Right atrium auricular region (tissue), 2 donors: Measurements from ENCODE around the gene DPEP2NB. TPM values are rescaled to one million over a fixed set of nuclear protein-coding genes. Genes with fewer than 3 reads are reported as not detected.
A peak's percentile ranks its signal among the peaks of the same experiment; 100 is the strongest.
"Not testable (repeated sequence)": the region's sequence is repeated elsewhere in the genome, so short reads cannot be mapped to it uniquely, and the experiment has no call there.

ENCODE experiments used
- DNase-seq: peaks from one replicate; pipeline ENCODE4 v3.0.0-alpha.2; 2019; ENCODE audit warnings: low spot score
- H3K27ac ChIP-seq, 2 donors: fragments of 200-600 bp; sonication (generic); 1 replicate in 1 of 2; 2 replicates in 1 of 2; pipeline ENCODE4 v1.5.1; 2016 to 2019
- H3K27me3 ChIP-seq, 2 donors: fragments of 200-600 bp; sonication (generic); one replicate each; pipeline versions ENCODE4 v1.5.1 to v1.6.0; 2017 to 2019
- H3K36me3 ChIP-seq: fragments of 200-600 bp; sonication (generic); one replicate; pipeline ENCODE4 v1.5.1; 2016
- H3K4me1 ChIP-seq, 2 donors: fragments of 200-600 bp; sonication (generic); one replicate each; pipeline versions ENCODE4 v1.5.1 to v1.6.0; 2017 to 2019
- H3K4me3 ChIP-seq, 2 donors: fragments of 200-600 bp; sonication (generic); 1 replicate in 1 of 2; 2 replicates in 1 of 2; pipeline ENCODE4 v1.5.1; 2017 to 2019; ENCODE audit warnings: mild to moderate bottlenecking in 1 of 2, moderate library complexity in 1 of 2
- H3K9me3 ChIP-seq, 2 donors: fragments of 200-600 bp; sonication (generic); one replicate each; pipeline ENCODE4 v1.5.1; 2019
- CTCF ChIP-seq, 2 donors: fragments of 200-600 bp; sonication (generic); IDR thresholded peaks; one replicate each; pipeline ENCODE4 v1.5.1; 2019; ENCODE audit warnings: antibody characterized with exemption in 2 of 2
- total RNA-seq, 2 donors: library from RNA; depleted of rRNA; stranded (reverse); fragments of >200 nt; gene quantifications; one replicate each; pipeline ENCODE4 v1.1.0, GENCODE V29; 2016

DPEP2NB gene
- total RNA-seq, 2 donors from 2014 or later = not detected

DNA sequence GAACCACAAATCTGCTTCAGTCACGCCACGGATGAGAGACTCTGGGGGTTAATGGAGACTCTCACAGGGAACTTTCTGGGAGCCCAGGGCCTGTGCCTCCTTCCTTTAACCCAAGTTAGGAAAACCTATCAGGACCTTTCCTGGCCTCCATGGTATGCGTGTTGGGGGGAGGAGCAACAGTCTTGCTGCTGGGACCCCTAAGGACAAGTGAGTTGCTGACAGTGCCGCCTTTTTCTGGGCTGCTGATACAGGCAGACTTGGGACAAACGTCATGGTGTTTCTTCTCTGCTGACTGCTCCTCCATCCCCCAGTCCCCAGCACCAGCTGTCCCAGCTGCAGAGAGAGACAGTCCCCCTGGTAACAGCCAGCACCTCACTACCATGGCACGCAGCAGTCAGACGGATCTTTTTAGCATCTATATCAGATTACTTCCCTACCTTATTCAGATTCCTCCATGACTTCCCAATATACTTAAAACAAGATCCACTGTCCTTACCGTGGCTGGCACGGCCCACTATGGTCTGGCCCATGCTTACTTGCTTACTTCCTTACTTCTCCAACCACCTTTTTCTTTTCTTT is 6.5 kb downstream of the DPEP2NB start:
- Histone ChIP-seq H3K9me3 (no peaks in the 10 kb centered on the region), H3K27me3 (no peaks in the 10 kb centered on the region), H3K4me3 (no peak overlapping the region), H3K36me3 (no peaks in the 10 kb centered on the region), H3K4me1 (no peaks in the 10 kb centered on the region), H3K27ac (no peak overlapping the region)
- TF ChIP-seq CTCF (IDR thresholded peaks at IDR 0.05) = no peak
- no peak for DNase-seq

DNA sequence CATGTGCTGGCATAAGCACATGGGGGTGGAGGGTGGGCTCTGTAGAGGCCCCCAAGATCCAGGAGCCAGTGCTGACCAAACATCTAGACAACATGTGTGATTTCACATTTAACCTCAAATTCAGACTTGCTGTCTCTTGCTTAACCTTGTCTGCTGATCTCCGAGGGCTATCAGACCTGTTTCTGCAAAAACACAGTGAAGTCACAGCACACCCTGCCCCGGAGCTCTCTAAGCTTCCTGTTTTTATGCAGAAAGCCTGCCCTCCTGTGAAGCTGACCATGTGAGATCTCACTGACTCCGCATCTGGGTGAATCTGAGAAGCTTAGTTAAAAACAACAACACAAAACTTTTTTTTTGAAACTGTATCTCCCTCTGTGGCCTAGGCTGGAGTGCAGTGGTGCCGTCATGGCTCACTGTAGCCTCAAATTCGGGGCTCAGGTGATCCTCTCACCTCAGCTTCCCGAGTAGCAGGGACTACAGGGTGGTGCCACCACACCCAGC is 9.9 kb downstream of the DPEP2NB start:
- H3K36me3 ChIP-seq = no peaks in the 10 kb centered on the region
- no peaks in the 10 kb centered on the region for H3K27me3 ChIP-seq
- no peak for TF ChIP-seq CTCF (IDR thresholded peaks at IDR 0.05)
- no peaks in the 10 kb centered on the region for H3K9me3 ChIP-seq
- H3K4me1 ChIP-seq = no peaks in the 10 kb centered on the region
- no peak overlapping the region for H3K4me3 ChIP-seq
- DNase-seq = peak; percentile 66
- peak overlapping the region; percentile 22 to 43 for H3K27ac ChIP-seq

- Histone ChIP-seq H3K9me3 (no peaks in the 10 kb centered on the region), H3K36me3 (no peaks in the 10 kb centered on the region), H3K4me3 (no peak overlapping the region), H3K4me1 (no peaks in the 10 kb centered on the region), H3K27ac (peak overlapping the region; percentile 22 to 43), H3K27me3 (no peaks in the 10 kb centered on the region)
- no peak for TF ChIP-seq CTCF (IDR thresholded peaks at IDR 0.05)
- DNase-seq = no peak
Observed at GRCh38 chr16:68005211-68005610, 10.5 kb downstream of the DPEP2NB start.

DNA sequence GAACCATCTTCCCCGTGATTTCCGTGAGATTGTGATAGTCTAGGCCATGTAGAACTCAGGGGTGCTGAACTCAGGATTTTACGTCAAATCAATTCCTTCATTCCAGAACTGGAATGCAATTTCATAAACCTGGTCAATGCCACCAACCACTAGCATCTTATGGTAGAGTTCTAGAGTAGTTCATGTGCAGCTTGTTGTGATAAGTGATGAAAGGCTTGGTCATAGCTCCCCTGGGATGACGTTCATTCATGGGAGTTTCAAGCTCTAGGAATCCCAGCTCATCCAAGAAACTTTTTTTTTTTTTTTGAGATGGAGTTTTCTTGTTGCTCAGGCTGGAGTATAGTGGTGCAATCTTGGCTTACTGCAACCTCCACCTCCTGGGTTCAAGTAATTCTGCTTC is 12.7 kb downstream of the DPEP2NB start:
- Histone ChIP-seq H3K27ac (no peak overlapping the region), H3K9me3 (no peaks in the 10 kb centered on the region), H3K27me3 (no peaks in the 10 kb centered on the region), H3K36me3 (no peaks in the 10 kb centered on the region), H3K4me3 (no peak overlapping the region), H3K4me1 (peaks cover 0 to 6% of the 10 kb centered on the region in 2 donors)
- DNase-seq = no peak
- no peak for TF ChIP-seq CTCF (IDR thresholded peaks at IDR 0.05)

DNA sequence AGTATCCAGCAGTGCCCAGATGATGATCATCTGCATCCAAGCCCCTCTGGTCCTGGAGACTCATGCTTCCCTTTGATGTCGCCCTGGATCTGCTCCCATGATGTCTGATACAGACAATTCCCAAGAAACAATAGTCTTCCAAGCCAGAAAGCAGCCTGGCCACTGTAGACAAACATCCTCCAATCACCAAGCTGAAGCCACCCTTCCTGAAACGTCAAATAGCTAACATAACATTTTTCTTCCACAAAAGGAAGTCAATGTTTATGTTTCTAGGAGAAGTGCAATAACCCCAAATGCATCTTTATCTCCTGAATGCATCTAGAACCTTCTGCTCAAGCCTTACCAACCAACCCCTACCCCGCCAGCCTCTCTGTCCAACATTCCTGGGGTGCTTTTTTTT is 15.3 kb downstream of the DPEP2NB start:
- Histone ChIP-seq H3K4me3 (no peak overlapping the region), H3K27me3 (no peaks in the 10 kb centered on the region), H3K36me3 (no peaks in the 10 kb centered on the region), H3K9me3 (no peaks in the 10 kb centered on the region), H3K27ac (peak overlapping the region; percentile 56 to 62), H3K4me1 (peaks cover 0 to 6% of the 10 kb centered on the region in 2 donors)
- DNase-seq = no peak
- no peak for TF ChIP-seq CTCF (IDR thresholded peaks at IDR 0.05)

DNA sequence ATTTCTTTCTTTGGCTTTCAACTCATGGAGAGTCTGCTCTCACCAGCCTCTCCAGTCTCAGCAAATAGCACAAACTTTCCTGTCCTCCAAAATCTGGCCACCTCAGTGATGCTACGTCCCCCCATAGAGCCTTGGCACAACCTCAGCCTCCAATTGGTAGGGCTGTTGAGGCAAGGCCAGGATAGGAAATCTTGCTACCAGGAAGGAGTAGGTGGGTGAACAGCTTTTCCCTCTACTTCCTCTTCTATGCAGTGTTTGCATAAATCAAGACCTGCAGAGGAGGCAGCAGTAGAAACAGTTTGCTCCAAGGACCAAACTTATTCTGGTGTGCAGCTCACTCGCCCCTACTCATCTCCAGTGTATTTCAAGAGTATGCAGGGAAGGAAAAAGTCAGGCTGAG is 15.7 kb downstream of the DPEP2NB start:
- H3K4me3 ChIP-seq = no peak overlapping the region

DNA sequence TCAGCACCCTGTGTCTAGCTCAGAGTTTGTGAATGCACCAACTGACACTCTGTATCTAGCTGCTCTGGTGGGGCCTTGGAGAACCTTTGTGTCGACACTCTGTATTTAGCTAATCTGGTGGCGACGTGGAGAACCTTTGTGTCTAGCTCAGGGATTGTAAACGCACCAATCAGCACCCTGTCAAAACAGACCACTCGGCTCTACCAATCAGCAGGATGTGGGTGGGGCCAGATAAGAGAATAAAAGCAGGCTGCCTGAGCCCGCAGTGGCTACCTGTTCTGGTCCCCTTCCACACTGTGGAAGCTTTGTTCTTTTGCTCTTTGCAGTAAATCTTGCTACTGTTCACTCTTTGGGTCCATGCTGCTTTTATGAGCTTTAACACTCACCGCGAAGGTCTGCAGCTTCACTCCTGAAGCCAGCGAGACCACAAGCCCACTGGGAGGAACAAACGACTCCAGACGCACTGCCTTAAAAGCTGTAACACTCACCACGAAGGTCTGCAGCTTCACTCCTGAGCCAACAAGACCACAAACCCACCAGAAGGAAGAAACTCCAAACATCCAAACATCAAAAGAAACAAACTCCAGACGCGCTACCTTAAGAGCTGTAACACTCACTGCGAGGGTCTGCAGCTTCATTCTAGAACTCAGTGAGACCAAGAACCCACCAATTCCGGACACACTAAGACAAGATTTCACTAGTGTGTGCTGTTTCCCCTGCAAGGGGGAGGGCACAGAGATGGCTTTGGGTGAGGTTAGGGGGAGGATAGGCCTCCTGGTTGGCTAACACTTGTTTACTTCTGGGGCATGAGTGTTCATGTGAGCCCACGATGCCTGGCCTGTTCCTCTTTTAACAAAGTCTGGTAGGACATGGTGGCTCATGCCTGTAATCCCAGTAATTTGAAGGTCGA is 16.7 kb downstream of the DPEP2NB start, which contains the start of gene DPEP2:
DPEP2 (minus strand) TSS at position 706 of the 910 bp plus-strand sequence. CDS start 6,272 bp downstream, outside the sequence.
- not testable (repeated sequence) for H3K36me3 ChIP-seq, H3K4me3 ChIP-seq, H3K4me1 ChIP-seq, H3K27me3 ChIP-seq, H3K9me3 ChIP-seq
- DNase-seq = peak; percentile 61
- peak within 1 kb of the TSS; percentile 56 to 62 for H3K27ac ChIP-seq

More for the DNA sequence above, 15.7 kb downstream of the DPEP2NB start:
- H3K36me3 ChIP-seq = no peaks in the 10 kb centered on the region
- peak overlapping the region; percentile 56 to 62 for H3K27ac ChIP-seq
- no peaks in the 10 kb centered on the region for H3K27me3 ChIP-seq
- no peak for TF ChIP-seq CTCF (IDR thresholded peaks at IDR 0.05)
- H3K4me1 ChIP-seq = peaks cover 0 to 6% of the 10 kb centered on the region in 2 donors
- DNase-seq = no peak
- H3K9me3 ChIP-seq = no peaks in the 10 kb centered on the region
